RWPE1 (cell line): ENCODE measurements around the gene ACTN1.
A peak's percentile ranks its signal among the peaks of the same experiment; 100 is the strongest.

Experiments
- CTCF ChIA-PET: fragments of 350-600 bp; sonication (Branson Sonifier 250); formaldehyde crosslinking; extraction: SDS; loops from one replicate; lab custom pipeline; 2021; lab: Yijun Ruan, JAX
- POLR2A ChIA-PET: fragments of 400-600 bp; formaldehyde crosslinking; extraction: SDS; loops from one replicate; lab custom pipeline; 2020; ENCODE audit warnings: antibody characterized with exemption; ENCODE audit not compliant: low non-redundant PET; lab: Yijun Ruan, JAX
- DNase-seq: peaks from one replicate; pipeline ENCODE4 v3.0.0; 2012; ENCODE audit warnings: low spot score
- H3K27ac ChIP-seq: fragments of 450-650 bp; 2 replicates; pipeline ENCODE4 v1.5.1; 2017
- TF ChIP-seq, protein P1 (sequence below): fragments of 450-650 bp; conservative IDR thresholded peaks from 2 replicates; pipeline ENCODE4 v1.5.1; 2017; ENCODE audit warnings: low read depth, mild to moderate bottlenecking

Gene ACTN1

DNA sequence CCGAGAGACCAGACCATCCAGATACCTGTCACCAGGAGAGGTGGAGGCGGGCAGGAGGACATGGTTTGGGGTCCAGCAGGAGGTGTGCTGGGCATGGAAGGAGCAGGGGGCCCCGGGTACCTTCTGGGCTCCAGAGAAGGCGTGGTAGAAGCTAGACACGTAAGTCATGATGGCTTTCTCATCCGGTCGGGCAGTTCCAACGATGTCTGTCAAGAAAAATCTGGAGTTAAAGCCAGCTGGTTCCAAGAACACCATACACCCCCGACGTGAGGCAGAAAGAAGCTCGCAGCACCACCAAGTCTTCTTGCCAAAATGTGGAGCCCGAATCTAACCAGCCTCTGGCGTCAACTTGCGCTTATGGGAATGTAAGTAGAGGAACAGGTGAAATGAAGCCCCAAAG is 76.7 kb downstream of the ACTN1 start:
- TF ChIP-seq, protein P1, sequence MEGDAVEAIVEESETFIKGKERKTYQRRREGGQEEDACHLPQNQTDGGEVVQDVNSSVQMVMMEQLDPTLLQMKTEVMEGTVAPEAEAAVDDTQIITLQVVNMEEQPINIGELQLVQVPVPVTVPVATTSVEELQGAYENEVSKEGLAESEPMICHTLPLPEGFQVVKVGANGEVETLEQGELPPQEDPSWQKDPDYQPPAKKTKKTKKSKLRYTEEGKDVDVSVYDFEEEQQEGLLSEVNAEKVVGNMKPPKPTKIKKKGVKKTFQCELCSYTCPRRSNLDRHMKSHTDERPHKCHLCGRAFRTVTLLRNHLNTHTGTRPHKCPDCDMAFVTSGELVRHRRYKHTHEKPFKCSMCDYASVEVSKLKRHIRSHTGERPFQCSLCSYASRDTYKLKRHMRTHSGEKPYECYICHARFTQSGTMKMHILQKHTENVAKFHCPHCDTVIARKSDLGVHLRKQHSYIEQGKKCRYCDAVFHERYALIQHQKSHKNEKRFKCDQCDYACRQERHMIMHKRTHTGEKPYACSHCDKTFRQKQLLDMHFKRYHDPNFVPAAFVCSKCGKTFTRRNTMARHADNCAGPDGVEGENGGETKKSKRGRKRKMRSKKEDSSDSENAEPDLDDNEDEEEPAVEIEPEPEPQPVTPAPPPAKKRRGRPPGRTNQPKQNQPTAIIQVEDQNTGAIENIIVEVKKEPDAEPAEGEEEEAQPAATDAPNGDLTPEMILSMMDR, result no peak
- H3K27ac ChIP-seq, result peak overlapping the region; percentile 48
- DNase-seq, result no peak
- POLR2A ChIA-PET, result no interaction called here
- CTCF ChIA-PET, result interaction anchor here (0.7 kb wide), 1 partner anchor 9 kb away, joined by 5 read pairs; no protein-coding TSS in a partner anchor

DNA sequence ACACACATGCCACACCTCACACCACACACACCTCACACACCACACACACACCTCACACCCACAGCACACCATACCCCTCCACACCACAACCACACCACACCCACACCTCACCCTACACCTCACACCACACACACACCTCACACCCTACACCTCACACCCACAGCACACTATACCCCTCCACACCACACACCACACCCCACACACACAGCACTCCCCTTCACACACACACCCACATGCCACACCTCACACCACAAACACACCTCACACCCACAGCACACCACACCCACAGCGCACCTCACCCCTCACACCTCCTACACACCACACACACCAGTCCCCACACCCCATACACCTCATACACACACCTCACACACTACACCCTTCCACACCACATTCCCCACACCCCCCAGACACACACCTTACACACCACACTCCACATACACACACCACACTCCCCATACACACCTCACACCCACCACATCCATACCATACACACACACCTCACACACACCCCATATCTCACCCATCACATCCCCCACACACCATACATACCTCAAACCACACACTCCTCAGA is 80.0 kb downstream of the ACTN1 start:
- H3K27ac ChIP-seq, result peak overlapping the region; percentile 49
- TF ChIP-seq, protein P1, result no peak
- no peak for DNase-seq
- ChIA-PET CTCF (interaction anchor here (0.6 kb wide), 1 partner anchor 65 kb away, joined by 3 read pairs; no protein-coding TSS in a partner anchor), POLR2A (no interaction called here)

DNA sequence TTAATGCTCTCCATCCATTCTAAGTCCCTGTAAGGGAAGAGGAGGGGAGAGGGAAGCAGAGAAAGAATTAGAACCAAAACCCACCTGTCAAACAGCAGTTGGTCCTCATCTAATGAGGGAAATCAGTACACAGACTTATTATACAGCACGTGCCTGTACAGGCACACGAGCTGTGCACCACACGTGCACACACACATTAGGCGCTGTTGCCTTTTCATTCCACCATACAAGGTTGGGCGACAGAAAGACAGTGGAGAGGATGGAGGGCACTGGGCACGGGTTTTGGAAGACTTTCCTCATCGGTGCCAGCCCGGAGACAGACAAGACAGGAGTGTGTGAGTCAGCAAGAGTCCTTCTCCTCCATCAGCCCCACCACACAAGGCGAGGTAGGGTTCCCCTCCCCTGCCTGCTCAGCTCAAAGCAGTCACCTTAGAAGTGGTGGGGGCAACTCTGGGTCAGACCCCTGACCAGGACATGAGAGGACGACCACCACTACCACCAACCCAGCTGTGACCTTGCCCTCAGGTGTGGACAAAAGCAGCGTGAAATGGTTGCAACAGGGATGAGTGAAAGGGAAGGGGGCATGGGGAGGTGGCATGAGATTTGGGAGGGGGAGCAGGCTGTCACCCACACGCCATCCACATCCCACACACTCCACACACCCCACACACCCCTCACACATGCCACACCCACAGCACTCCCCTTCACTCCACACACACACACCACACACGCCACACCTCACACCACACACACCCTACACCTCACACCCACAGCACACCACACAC is 80.7 kb downstream of the ACTN1 start:
- ChIA-PET POLR2A (no interaction called here), CTCF (interaction anchor here (0.6 kb wide), 1 partner anchor 226 kb away, joined by 3 read pairs; no protein-coding TSS in a partner anchor)
- peak overlapping the region; percentile 49 for H3K27ac ChIP-seq
- TF ChIP-seq, protein P1, result no peak
- no peak for DNase-seq

DNA sequence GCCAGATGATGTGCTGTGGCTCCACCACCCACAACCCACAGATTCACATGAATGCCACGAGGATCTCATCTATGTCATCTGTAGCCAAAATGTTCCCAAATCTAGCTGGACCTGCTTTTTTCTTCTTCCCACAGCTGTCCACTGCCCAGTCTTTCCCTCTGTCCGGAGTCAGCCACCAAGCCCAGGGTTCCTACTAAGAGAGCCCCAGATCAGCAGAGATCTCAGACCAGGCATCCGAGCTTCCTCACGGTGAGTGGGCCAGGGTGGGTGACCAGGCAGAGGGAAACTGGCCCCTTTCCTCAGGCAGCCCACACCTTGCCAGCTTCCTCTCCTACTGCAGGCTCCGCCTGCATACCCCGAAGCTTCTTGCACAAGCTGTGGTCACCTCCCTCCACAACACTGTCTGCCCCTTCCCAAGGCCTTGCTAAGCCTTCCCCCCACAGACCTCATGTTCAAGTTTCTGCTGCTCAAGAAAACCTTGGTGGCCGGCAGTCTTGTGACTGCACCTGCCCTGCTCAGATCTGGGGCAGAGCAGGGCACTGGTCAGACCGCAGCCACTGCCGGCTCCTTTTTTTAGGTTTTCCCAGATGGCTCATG is 81.4 kb downstream of the ACTN1 start:
- DNase-seq, result no peak
- POLR2A ChIA-PET, result no interaction called here
- TF ChIP-seq, protein P1, result no peak
- 0 out of 2 replicates have a peak overlapping the region, but pooled peaks have one; percentile 15 for H3K27ac ChIP-seq
- CTCF ChIA-PET, result interaction anchor here (0.6 kb wide), 1 partner anchor 227 kb away, joined by 3 read pairs; no protein-coding TSS in a partner anchor

DNA sequence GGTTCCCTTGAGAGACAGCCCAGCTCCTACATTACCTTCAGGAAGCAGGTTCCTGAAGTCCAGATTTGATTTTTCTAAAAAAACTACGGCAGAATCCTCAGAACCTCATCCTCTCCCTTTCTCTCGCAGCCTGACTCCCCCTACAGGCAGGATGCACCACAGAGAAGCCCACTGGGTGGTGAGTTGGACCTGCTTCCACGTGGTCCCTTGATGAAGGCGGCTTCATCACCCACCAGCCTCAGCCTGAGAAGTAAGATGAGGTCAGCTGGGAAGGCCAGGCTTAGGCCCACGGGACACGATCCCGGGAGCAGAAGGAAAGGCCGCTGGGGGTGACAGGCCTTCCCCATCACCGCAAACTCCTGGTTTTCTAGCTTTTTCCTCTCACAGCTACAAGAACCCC is 83.0 kb downstream of the ACTN1 start:
- no peak for DNase-seq
- H3K27ac ChIP-seq, result peak overlapping the region; percentile 29; the same call in 1 of the 2 replicates
- ChIA-PET CTCF (no interaction called here), POLR2A (no interaction called here)
- TF ChIP-seq, protein P1, result no peak
